GM23338 (cell line): Measurements from ENCODE around the gene FASTK. TPM values are rescaled to one million over a fixed set of nuclear protein-coding genes. Genes with fewer than 3 reads are reported as not detected.

Experiments used
- ATAC-seq: fragments of 200-7000 bp; cut with Tn5 transposase; 3 replicates; pipeline ENCODE4 v1.9.1; 2020
- DNase-seq: peaks from one replicate; pipeline ENCODE4 v3.0.0-alpha.2; 2015; ENCODE audit warnings: low spot score
- H2AFZ ChIP-seq: fragments of 200-600 bp; sonication (generic); 2 replicates; pipeline ENCODE4 v1.8.0; 2016; ENCODE audit warnings: antibody characterized with exemption, mild to moderate bottlenecking, moderate library complexity
- H3F3A ChIP-seq: fragments of 200-600 bp; sonication (generic); replicated peaks from 2 replicates; pipeline ENCODE4 v1.8.0; 2017; ENCODE audit warnings: antibody characterized with exemption, mixed run types, low read depth
- H3K27ac ChIP-seq: fragments of 200-600 bp; sonication (generic); 2 replicates; pipeline ENCODE4 v1.6.1; 2016; ENCODE audit warnings: low read depth
- H3K27me3 ChIP-seq: fragments of 200-600 bp; sonication (generic); 2 replicates; pipeline ENCODE4 v1.8.0; 2016; ENCODE audit warnings: mild to moderate bottlenecking, mixed run types, moderate library complexity; ENCODE audit not compliant: insufficient read depth
- H3K36me3 ChIP-seq: fragments of 200-600 bp; sonication (generic); 2 replicates; pipeline ENCODE4 v1.8.0; 2016; ENCODE audit warnings: mild to moderate bottlenecking; ENCODE audit not compliant: insufficient read depth
- H3K4me1 ChIP-seq: fragments of 200-600 bp; sonication (generic); 2 replicates; pipeline ENCODE4 v1.8.0; 2016; ENCODE audit warnings: mild to moderate bottlenecking, moderate library complexity; ENCODE audit not compliant: insufficient read depth
- H3K4me2 ChIP-seq: fragments of 200-600 bp; sonication (generic); 2 replicates; pipeline ENCODE4 v1.7.1; 2017; ENCODE audit warnings: mixed run types
- H3K4me3 ChIP-seq: fragments of 200-600 bp; sonication (generic); 2 replicates; pipeline ENCODE4 v1.6.1; 2016; ENCODE audit warnings: mixed run types
- H3K79me2 ChIP-seq: fragments of 200-600 bp; sonication (generic); replicated peaks from 2 replicates; pipeline ENCODE4 v1.8.0; 2017; ENCODE audit warnings: mild to moderate bottlenecking; ENCODE audit not compliant: insufficient read depth
- H3K9me2 ChIP-seq: fragments of 200-600 bp; sonication (generic); 2 replicates; pipeline ENCODE4 v1.8.0; 2017; ENCODE audit not compliant: insufficient read depth
- H4K20me1 ChIP-seq: fragments of 200-600 bp; sonication (generic); replicated peaks from 2 replicates; pipeline ENCODE4 v1.8.0; 2017; ENCODE audit warnings: mild to moderate bottlenecking; ENCODE audit not compliant: insufficient read depth
- H3K27ac Mint-ChIP-seq: 2 replicates; pipeline ENCODE4 v1.8.0; 2020; ENCODE audit warnings: inconsistent platforms, mild to moderate bottlenecking, moderate library complexity, mixed read lengths
- H3K27me3 Mint-ChIP-seq: 3 replicates; pipeline ENCODE4 v1.8.0; 2022; ENCODE audit warnings: low read depth, mild to moderate bottlenecking, moderate library complexity, mixed read lengths, inconsistent platforms; ENCODE audit not compliant: insufficient read depth, poor library complexity
- H3K36me3 Mint-ChIP-seq: 3 replicates; pipeline ENCODE4 v1.8.0; 2021; ENCODE audit warnings: low read depth, mild to moderate bottlenecking, inconsistent platforms, moderate library complexity, mixed read lengths
- H3K4me1 Mint-ChIP-seq: 3 replicates; pipeline ENCODE4 v1.8.0; 2020; ENCODE audit warnings: mild to moderate bottlenecking, inconsistent platforms, mixed read lengths
- H3K4me3 Mint-ChIP-seq: 3 replicates; pipeline ENCODE4 v1.8.0; 2021; ENCODE audit warnings: moderate library complexity, mild to moderate bottlenecking, inconsistent platforms, mixed read lengths
- H3K9me3 Mint-ChIP-seq: 3 replicates; pipeline ENCODE4 v1.8.0; 2020; ENCODE audit warnings: moderate library complexity, mild to moderate bottlenecking, inconsistent platforms, mixed read lengths
- CREB1 ChIP-seq: fragments of 250-450 bp; sonication (Bioruptor Pico); IDR thresholded peaks from 2 replicates; pipeline ENCODE4 v1.5.0; 2020; ENCODE audit warnings: low read depth, mild to moderate bottlenecking, moderate library complexity
- EZH2 ChIP-seq: fragments of 200-600 bp; sonication (generic); IDR thresholded peaks from one replicate; pipeline ENCODE4 v1.8.0; 2017; ENCODE audit warnings: antibody characterized with exemption, mild to moderate bottlenecking, low read depth; ENCODE audit not compliant: unreplicated experiment
- EZH2phosphoT487 ChIP-seq: fragments of 200-600 bp; sonication (generic); IDR thresholded peaks from one replicate; pipeline ENCODE4 v1.8.1; 2018; ENCODE audit warnings: antibody characterized with exemption; ENCODE audit not compliant: unreplicated experiment
- JUNB ChIP-seq: IDR thresholded peaks from one replicate; pipeline ENCODE4 v1.6.1; 2016; ENCODE audit warnings: antibody characterized with exemption; ENCODE audit not compliant: unreplicated experiment
- NANOG ChIP-seq: IDR thresholded peaks from 2 replicates; pipeline ENCODE4 v1.6.1; 2016; ENCODE audit warnings: antibody characterized with exemption, borderline replicate concordance
- POLR2AphosphoS5 ChIP-seq: IDR thresholded peaks from 2 replicates; pipeline ENCODE4 v1.6.1; 2016; ENCODE audit warnings: antibody characterized with exemption, low read depth
- STAT1 ChIP-seq: IDR thresholded peaks from one replicate; pipeline ENCODE4 v1.6.1; 2016; ENCODE audit warnings: antibody characterized with exemption; ENCODE audit not compliant: unreplicated experiment
- ZNF114 ChIP-seq: fragments of 250-450 bp; sonication (Bioruptor Pico); IDR thresholded peaks from 2 replicates; pipeline ENCODE4 v1.5.0; 2020; ENCODE audit warnings: mild to moderate bottlenecking, moderate library complexity
- ZNF331 ChIP-seq: fragments of 250-450 bp; sonication (Bioruptor Pico); IDR thresholded peaks from 2 replicates; pipeline ENCODE4 v1.5.0; 2020; ENCODE audit warnings: low read depth, mild to moderate bottlenecking, moderate library complexity
- polyA plus RNA-seq: library from polyadenylated mRNA; unstranded; fragments of >200 nt; fragmentation: Nextera tagmentation; extraction: Ambion mirVana; gene quantifications from 2 replicates; pipeline ENCODE4 v1.2.1, GENCODE V29; 2016
- total RNA-seq: library from RNA; depleted of rRNA; stranded (reverse); fragments of >200 nt; shearing (Covaris generic); gene quantifications from 2 replicates; pipeline ENCODE4 v1.2.3, GENCODE V29; 2014
- TF ChIP-seq, protein P1 (sequence below): IDR thresholded peaks from one replicate; pipeline ENCODE4 v1.6.1; 2018; ENCODE audit warnings: antibody characterized with exemption; ENCODE audit not compliant: unreplicated experiment
- TF ChIP-seq, protein P2 (sequence below): IDR thresholded peaks from 2 replicates; pipeline ENCODE4 v1.6.1; 2016; ENCODE audit warnings: antibody characterized with exemption
- TF ChIP-seq, protein P3 (sequence below): fragments of 250-450 bp; sonication (Bioruptor Pico); IDR thresholded peaks from 2 replicates; pipeline ENCODE4 v1.5.0; 2020; ENCODE audit warnings: mild to moderate bottlenecking, moderate library complexity
- TF ChIP-seq, protein P4 (sequence below), 2 experiments: fragments of 200-600 bp in 1 of 2; sonication (generic) in 1 of 2; conservative IDR thresholded peaks; 2 replicates each; pipeline versions ENCODE4 v1.5.1 to v1.6.1; 2016 to 2017; ENCODE audit warnings: antibody characterized with exemption in 2 of 2, low read depth in 2 of 2, mild to moderate bottlenecking in 2 of 2, moderate library complexity in 1 of 2

FASTK gene
- total and polyA plus RNA-seq, 2 experiments from 2014 or later, result 37.4 to 57.4 TPM

DNA sequence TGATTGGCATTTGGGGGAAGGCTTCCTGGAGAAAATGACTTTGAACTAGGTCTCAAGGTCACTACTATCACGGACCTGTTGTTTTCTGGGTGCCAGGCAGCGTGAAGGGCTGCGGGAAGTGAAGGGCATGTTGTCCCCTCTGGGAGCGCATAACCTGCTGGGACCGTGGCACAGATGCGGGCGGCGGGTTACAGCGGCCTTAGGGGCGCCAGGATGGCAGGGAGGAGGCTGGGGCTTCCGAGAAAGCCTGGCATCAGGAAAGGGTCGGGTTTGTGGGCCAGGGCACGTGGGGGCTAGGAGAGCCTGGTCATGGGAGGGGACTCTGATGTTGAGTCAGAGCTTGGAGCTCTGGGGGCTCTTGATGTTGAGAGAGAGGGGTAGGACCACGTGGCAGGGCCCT, 15.1 kb downstream of the FASTK start:
- no peak overlapping the region for H3K27ac Mint-ChIP-seq
- H3K36me3 ChIP-seq, result peaks cover 16% of the 10 kb centered on the region
- H3F3A ChIP-seq, result peaks cover 15% of the 10 kb centered on the region

More for the DNA sequence above, 15.1 kb downstream of the FASTK start:
- H3K4me2 ChIP-seq, result no peak overlapping the region
- H3K27me3 ChIP-seq, result peaks cover 11% of the 10 kb centered on the region; the same call in 1 of the 2 replicates
- peaks cover 11% of the 10 kb centered on the region for H3K79me2 ChIP-seq
- Mint-ChIP-seq H3K4me1 (peaks cover 32% of the 10 kb centered on the region), H3K4me3 (no peak overlapping the region), H3K9me3 (no peaks in the 10 kb centered on the region), H3K36me3 (peaks cover 46% of the 10 kb centered on the region), H3K27me3 (peaks cover 31% of the 10 kb centered on the region)
- DNase-seq, result no peak
- no peak overlapping the region for H3K4me3 ChIP-seq
- no peak overlapping the region for H3K27ac ChIP-seq
- TF ChIP-seq STAT1 (no peak), NANOG (no peak), ZNF114 (no peak), JUNB (no peak), EZH2phosphoT487 (no peak), ZNF331 (CRISPR knock-in tag) (no peak), POLR2AphosphoS5 (no peak), EZH2 (no peak), CREB1 (CRISPR knock-in tag) (no peak)
- TF ChIP-seq, protein P1, sequence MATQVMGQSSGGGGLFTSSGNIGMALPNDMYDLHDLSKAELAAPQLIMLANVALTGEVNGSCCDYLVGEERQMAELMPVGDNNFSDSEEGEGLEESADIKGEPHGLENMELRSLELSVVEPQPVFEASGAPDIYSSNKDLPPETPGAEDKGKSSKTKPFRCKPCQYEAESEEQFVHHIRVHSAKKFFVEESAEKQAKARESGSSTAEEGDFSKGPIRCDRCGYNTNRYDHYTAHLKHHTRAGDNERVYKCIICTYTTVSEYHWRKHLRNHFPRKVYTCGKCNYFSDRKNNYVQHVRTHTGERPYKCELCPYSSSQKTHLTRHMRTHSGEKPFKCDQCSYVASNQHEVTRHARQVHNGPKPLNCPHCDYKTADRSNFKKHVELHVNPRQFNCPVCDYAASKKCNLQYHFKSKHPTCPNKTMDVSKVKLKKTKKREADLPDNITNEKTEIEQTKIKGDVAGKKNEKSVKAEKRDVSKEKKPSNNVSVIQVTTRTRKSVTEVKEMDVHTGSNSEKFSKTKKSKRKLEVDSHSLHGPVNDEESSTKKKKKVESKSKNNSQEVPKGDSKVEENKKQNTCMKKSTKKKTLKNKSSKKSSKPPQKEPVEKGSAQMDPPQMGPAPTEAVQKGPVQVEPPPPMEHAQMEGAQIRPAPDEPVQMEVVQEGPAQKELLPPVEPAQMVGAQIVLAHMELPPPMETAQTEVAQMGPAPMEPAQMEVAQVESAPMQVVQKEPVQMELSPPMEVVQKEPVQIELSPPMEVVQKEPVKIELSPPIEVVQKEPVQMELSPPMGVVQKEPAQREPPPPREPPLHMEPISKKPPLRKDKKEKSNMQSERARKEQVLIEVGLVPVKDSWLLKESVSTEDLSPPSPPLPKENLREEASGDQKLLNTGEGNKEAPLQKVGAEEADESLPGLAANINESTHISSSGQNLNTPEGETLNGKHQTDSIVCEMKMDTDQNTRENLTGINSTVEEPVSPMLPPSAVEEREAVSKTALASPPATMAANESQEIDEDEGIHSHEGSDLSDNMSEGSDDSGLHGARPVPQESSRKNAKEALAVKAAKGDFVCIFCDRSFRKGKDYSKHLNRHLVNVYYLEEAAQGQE, result no peak
- TF ChIP-seq, protein P2, sequence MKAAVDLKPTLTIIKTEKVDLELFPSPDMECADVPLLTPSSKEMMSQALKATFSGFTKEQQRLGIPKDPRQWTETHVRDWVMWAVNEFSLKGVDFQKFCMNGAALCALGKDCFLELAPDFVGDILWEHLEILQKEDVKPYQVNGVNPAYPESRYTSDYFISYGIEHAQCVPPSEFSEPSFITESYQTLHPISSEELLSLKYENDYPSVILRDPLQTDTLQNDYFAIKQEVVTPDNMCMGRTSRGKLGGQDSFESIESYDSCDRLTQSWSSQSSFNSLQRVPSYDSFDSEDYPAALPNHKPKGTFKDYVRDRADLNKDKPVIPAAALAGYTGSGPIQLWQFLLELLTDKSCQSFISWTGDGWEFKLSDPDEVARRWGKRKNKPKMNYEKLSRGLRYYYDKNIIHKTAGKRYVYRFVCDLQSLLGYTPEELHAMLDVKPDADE, result no peak
- TF ChIP-seq, protein P3, sequence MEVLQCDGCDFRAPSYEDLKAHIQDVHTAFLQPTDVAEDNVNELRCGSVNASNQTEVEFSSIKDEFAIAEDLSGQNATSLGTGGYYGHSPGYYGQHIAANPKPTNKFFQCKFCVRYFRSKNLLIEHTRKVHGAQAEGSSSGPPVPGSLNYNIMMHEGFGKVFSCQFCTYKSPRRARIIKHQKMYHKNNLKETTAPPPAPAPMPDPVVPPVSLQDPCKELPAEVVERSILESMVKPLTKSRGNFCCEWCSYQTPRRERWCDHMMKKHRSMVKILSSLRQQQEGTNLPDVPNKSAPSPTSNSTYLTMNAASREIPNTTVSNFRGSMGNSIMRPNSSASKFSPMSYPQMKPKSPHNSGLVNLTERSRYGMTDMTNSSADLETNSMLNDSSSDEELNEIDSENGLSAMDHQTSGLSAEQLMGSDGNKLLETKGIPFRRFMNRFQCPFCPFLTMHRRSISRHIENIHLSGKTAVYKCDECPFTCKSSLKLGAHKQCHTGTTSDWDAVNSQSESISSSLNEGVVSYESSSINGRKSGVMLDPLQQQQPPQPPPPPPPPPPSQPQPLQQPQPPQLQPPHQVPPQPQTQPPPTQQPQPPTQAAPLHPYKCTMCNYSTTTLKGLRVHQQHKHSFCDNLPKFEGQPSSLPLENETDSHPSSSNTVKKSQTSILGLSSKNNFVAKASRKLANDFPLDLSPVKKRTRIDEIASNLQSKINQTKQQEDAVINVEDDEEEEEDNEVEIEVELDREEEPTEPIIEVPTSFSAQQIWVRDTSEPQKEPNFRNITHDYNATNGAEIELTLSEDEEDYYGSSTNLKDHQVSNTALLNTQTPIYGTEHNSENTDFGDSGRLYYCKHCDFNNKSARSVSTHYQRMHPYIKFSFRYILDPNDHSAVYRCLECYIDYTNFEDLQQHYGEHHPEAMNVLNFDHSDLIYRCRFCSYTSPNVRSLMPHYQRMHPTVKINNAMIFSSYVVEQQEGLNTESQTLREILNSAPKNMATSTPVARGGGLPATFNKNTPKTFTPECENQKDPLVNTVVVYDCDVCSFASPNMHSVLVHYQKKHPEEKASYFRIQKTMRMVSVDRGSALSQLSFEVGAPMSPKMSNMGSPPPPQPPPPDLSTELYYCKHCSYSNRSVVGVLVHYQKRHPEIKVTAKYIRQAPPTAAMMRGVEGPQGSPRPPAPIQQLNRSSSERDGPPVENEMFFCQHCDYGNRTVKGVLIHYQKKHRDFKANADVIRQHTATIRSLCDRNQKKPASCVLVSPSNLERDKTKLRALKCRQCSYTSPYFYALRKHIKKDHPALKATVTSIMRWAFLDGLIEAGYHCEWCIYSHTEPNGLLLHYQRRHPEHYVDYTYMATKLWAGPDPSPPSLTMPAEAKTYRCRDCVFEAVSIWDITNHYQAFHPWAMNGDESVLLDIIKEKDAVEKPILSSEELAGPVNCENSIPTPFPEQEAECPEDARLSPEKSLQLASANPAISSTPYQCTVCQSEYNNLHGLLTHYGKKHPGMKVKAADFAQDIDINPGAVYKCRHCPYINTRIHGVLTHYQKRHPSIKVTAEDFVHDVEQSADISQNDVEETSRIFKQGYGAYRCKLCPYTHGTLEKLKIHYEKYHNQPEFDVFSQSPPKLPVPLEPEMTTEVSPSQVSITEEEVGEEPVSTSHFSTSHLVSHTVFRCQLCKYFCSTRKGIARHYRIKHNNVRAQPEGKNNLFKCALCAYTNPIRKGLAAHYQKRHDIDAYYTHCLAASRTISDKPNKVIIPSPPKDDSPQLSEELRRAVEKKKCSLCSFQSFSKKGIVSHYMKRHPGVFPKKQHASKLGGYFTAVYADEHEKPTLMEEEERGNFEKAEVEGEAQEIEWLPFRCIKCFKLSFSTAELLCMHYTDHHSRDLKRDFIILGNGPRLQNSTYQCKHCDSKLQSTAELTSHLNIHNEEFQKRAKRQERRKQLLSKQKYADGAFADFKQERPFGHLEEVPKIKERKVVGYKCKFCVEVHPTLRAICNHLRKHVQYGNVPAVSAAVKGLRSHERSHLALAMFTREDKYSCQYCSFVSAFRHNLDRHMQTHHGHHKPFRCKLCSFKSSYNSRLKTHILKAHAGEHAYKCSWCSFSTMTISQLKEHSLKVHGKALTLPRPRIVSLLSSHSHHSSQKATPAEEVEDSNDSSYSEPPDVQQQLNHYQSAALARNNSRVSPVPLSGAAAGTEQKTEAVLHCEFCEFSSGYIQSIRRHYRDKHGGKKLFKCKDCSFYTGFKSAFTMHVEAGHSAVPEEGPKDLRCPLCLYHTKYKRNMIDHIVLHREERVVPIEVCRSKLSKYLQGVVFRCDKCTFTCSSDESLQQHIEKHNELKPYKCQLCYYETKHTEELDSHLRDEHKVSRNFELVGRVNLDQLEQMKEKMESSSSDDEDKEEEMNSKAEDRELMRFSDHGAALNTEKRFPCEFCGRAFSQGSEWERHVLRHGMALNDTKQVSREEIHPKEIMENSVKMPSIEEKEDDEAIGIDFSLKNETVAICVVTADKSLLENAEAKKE, result no peak
- TF ChIP-seq, protein P4, sequence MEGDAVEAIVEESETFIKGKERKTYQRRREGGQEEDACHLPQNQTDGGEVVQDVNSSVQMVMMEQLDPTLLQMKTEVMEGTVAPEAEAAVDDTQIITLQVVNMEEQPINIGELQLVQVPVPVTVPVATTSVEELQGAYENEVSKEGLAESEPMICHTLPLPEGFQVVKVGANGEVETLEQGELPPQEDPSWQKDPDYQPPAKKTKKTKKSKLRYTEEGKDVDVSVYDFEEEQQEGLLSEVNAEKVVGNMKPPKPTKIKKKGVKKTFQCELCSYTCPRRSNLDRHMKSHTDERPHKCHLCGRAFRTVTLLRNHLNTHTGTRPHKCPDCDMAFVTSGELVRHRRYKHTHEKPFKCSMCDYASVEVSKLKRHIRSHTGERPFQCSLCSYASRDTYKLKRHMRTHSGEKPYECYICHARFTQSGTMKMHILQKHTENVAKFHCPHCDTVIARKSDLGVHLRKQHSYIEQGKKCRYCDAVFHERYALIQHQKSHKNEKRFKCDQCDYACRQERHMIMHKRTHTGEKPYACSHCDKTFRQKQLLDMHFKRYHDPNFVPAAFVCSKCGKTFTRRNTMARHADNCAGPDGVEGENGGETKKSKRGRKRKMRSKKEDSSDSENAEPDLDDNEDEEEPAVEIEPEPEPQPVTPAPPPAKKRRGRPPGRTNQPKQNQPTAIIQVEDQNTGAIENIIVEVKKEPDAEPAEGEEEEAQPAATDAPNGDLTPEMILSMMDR (conservative IDR thresholded peaks at IDR 0.05; ENCODE audit: low read depth in 2 of 2), result no peak
- ATAC-seq, result no peak
- no peak overlapping the region for H2AFZ ChIP-seq
- no peaks in the 10 kb centered on the region for H3K9me2 ChIP-seq
- no peaks in the 10 kb centered on the region; the same call in 1 of the 2 replicates for H4K20me1 ChIP-seq
- peaks cover 29% of the 10 kb centered on the region for H3K4me1 ChIP-seq
